ENCODE results near the gene C1QL1. TPM values are rescaled to one million over a fixed set of nuclear protein-coding genes. Genes with fewer than 3 reads are reported as not detected.

The C1QL1 gene
- total and polyA plus RNA-seq, 12 donors: 0.37 to 25.6 (median 1.6) TPM

DNA sequence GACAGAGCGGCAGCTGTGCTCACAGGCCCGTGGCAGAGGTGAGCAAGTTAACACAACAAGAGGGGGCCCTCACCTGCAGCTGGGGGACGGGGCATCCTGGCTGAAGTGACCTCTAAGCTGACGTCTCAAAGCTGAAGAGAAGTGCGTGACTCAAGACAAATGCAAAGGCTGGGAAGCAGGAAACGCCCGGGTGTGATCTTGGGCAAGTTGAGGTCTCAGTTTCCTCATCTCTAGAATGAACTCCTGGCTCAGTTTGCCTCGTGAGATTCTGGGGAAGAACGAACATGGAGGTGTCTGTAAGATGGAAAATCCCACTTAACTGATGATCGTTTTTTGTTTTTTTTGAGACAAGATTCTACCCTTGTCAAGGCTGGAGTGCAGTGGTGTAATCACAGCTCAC lies 40.1 kb upstream of the C1QL1 start:
- no peaks in the 10 kb centered on the region for H3K9me3 ChIP-seq
- 77 to 84% methylated on average over 10 of the region's 10 CpGs for WGBS, 2 donors
- no peaks in the 10 kb centered on the region for H3K36me3 ChIP-seq
- TF ChIP-seq, protein P1, sequence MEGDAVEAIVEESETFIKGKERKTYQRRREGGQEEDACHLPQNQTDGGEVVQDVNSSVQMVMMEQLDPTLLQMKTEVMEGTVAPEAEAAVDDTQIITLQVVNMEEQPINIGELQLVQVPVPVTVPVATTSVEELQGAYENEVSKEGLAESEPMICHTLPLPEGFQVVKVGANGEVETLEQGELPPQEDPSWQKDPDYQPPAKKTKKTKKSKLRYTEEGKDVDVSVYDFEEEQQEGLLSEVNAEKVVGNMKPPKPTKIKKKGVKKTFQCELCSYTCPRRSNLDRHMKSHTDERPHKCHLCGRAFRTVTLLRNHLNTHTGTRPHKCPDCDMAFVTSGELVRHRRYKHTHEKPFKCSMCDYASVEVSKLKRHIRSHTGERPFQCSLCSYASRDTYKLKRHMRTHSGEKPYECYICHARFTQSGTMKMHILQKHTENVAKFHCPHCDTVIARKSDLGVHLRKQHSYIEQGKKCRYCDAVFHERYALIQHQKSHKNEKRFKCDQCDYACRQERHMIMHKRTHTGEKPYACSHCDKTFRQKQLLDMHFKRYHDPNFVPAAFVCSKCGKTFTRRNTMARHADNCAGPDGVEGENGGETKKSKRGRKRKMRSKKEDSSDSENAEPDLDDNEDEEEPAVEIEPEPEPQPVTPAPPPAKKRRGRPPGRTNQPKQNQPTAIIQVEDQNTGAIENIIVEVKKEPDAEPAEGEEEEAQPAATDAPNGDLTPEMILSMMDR (IDR thresholded peaks at IDR 0.05): no peak
- intact Hi-C loops (cut with DNase I): no loop called here
- peaks cover 0 to 4% (median 0%) of the 10 kb centered on the region in 7 donors for H3K27me3 ChIP-seq
- H3K27ac ChIP-seq: no peak overlapping the region
- peaks cover 0 to 9% (median 6%) of the 10 kb centered on the region in 9 donors for H3K4me1 ChIP-seq
- ATAC-seq: no peak
- no peak overlapping the region for H3K4me3 ChIP-seq
- no peak for DNase-seq

DNA sequence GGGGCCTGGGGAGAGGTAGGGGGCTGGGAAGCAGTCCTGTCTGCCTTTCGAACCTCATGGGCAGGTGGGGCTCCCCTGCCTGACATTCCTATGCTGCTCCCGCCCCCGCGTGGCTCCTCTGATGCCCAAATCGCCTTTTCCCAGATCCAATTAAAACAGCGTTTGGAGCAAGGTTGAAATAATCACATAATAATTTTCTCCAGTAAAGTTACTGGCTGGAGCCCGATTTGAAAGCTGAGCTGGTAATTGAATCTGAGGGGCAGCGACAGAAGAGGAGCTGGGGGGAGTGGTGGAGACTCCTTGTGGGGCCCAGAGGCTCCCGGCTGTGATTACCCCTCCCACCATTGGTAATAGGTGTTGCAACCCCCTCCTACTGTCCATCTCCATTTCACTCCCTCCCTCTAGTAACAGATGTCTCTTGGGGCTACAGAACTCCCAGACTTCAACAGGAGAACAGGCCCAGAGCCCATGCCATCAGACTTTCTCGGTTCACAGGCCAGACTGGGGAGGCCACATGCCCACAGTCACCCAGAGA lies 38.9 kb upstream of the C1QL1 start:
- intact Hi-C loops (cut with DNase I): no loop called here
- Histone ChIP-seq H3K4me1 (no peaks in the 10 kb centered on the region), H3K36me3 (no peaks in the 10 kb centered on the region), H3K9me3 (no peaks in the 10 kb centered on the region), H3K27me3 (peaks cover 0 to 4% (median 0%) of the 10 kb centered on the region in 7 donors), H3K27ac (no peak overlapping the region), H3K4me3 (no peak overlapping the region)
- ATAC-seq (no peak), DNase-seq (no peak)
- WGBS, 2 donors: 41 to 44% methylated on average over 10 of the region's 10 CpGs
- TF ChIP-seq, protein P1 (IDR thresholded peaks at IDR 0.05): no peak

DNA sequence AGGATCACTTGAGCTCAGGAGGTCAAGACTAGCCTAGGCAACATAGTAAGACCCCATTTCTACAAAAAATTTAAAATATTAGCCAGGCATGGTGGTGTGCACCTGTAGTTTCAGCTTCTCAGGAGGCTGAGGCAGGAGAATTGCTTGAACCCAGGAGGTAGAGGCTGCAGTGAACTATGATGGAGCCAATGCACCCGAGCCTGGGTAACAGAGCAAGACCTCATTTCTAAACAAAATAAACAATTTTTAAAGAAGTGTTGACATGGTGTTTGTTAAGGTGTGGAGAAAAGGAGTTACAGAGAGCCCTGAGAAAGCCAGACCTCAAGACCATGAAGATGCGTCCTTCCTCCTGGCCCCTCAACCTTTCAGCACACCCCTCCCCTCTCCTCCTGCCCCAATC lies 37.6 kb upstream of the C1QL1 start:
- intact Hi-C loops (cut with DNase I): no loop called here
- TF ChIP-seq, protein P1 (IDR thresholded peaks at IDR 0.05): no peak
- Histone ChIP-seq H3K27me3 (peaks cover 0 to 4% (median 0%) of the 10 kb centered on the region in 7 donors), H3K36me3 (no peaks in the 10 kb centered on the region), H3K4me3 (no peak overlapping the region), H3K4me1 (no peaks in the 10 kb centered on the region), H3K27ac (no peak overlapping the region), H3K9me3 (no peaks in the 10 kb centered on the region)
- DNase-seq (no peak), ATAC-seq (no peak)
- 84 to 86% methylated on average over 2 of the region's 2 CpGs for WGBS, 2 donors

DNA sequence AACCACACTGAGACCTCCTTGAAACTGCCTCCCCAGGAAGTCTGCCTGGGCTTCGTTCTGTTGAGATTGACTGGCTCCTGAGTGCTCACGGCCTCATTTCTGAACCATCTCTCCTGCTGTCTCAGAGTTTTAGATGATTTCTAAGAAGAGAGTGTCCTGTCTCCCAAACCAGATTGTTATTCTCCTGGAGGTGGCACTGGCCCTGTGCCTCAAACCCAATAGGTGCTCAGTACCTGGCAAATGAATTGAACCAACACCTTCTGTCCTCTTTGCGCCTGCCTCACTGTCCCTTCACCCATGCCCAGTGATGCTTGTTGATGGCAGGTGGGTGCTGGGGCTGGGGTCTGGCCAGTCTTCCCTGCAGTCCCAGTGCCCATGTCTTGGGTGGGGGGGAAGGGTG lies 36.3 kb upstream of the C1QL1 start:
- Histone ChIP-seq H3K36me3 (no peaks in the 10 kb centered on the region), H3K27ac (no peak overlapping the region), H3K4me1 (no peaks in the 10 kb centered on the region), H3K9me3 (peaks cover 0 to 6% (median 0%) of the 10 kb centered on the region in 11 donors), H3K4me3 (no peak overlapping the region), H3K27me3 (peaks cover 0 to 4% (median 0%) of the 10 kb centered on the region in 7 donors)
- ATAC-seq (no peak), DNase-seq (no peak)
- intact Hi-C loops (cut with DNase I): loop anchor here in 1 of 10 donors (5.0 kb wide), 1 partner anchor 77 kb away; no protein-coding TSS in a partner anchor
- TF ChIP-seq, protein P1 (IDR thresholded peaks at IDR 0.05): no peak
- 87 to 89% methylated on average over 3 of the region's 3 CpGs for WGBS, 2 donors
